ENCODE results near the gene GMDS. TPM values are rescaled to one million over a fixed set of nuclear protein-coding genes. Genes with fewer than 3 reads are reported as not detected.

GMDS gene
- total RNA-seq, 1 donor from 2014 or later = 31.4 TPM

- no peak for ATAC-seq
- DNase-seq (ENCODE audit: low spot score) = no peak
- intact Hi-C loops (cut with DNase I) = no loop called here
These were observed 95.9 kb downstream of the GMDS start for GRCh38 chr6:2149361-2150006.

GRCh38 chr6:2148748-2149147 lies 96.7 kb downstream of the GMDS start:
- intact Hi-C loops (cut with DNase I) = no loop called here
- no peak for ATAC-seq
- DNase-seq (ENCODE audit: low spot score) = no peak

GRCh38 chr6:2147766-2148448 lies 97.5 kb downstream of the GMDS start:
- intact Hi-C loops (cut with DNase I) = no loop called here
- ATAC-seq (no peak), DNase-seq (ENCODE audit: low spot score) (no peak)

GRCh38 chr6:2147261-2147660 lies 98.1 kb downstream of the GMDS start:
- no peak for DNase-seq (ENCODE audit: low spot score)
- ATAC-seq = no peak
- intact Hi-C loops (cut with DNase I) = no loop called here

GRCh38 chr6:2144210-2144609 lies 101.2 kb downstream of the GMDS start:
- intact Hi-C loops (cut with DNase I) = no loop called here
- no peak for DNase-seq (ENCODE audit: low spot score)
- ATAC-seq = no peak

- intact Hi-C loops (cut with DNase I) = no loop called here
- ATAC-seq = peak; percentile 20
These were observed 103.6 kb downstream of the GMDS start for GRCh38 chr6:2141644-2142290.

GRCh38 chr6:2140438-2141128 lies 104.8 kb downstream of the GMDS start:
- DNase-seq (ENCODE audit: low spot score) (no peak), ATAC-seq (no peak)
- intact Hi-C loops (cut with DNase I) = no loop called here

More at GRCh38 chr6:2141644-2142290, 103.6 kb downstream of the GMDS start:
- DNase-seq (ENCODE audit: low spot score) = no peak

GRCh38 chr6:2135401-2135800 lies 110.0 kb downstream of the GMDS start:
- intact Hi-C loops (cut with DNase I) = no loop called here
- DNase-seq (ENCODE audit: low spot score) (no peak), ATAC-seq (no peak)

GRCh38 chr6:2134554-2134953 lies 110.9 kb downstream of the GMDS start:
- intact Hi-C loops (cut with DNase I) = no loop called here
- DNase-seq (ENCODE audit: low spot score) (no peak), ATAC-seq (no peak)

GRCh38 chr6:2133716-2134310 lies 111.6 kb downstream of the GMDS start:
- ATAC-seq (no peak), DNase-seq (ENCODE audit: low spot score) (no peak)
- intact Hi-C loops (cut with DNase I) = no loop called here

GRCh38 chr6:2132916-2133315 lies 112.5 kb downstream of the GMDS start:
- no peak for ATAC-seq

GRCh38 chr6:2132416-2132815 lies 113.0 kb downstream of the GMDS start:
- no peak for ATAC-seq
- DNase-seq (ENCODE audit: low spot score) = no peak
- intact Hi-C loops (cut with DNase I) = no loop called here

More at GRCh38 chr6:2132916-2133315, 112.5 kb downstream of the GMDS start:
- no peak for DNase-seq (ENCODE audit: low spot score)
- intact Hi-C loops (cut with DNase I) = no loop called here

- intact Hi-C loops (cut with DNase I) = no loop called here
- ATAC-seq (no peak), DNase-seq (ENCODE audit: low spot score) (no peak)
These were observed 116.2 kb downstream of the GMDS start for GRCh38 chr6:2129182-2129621.

- no peak for DNase-seq (ENCODE audit: low spot score)
- intact Hi-C loops (cut with DNase I) = no loop called here
- ATAC-seq = peak; percentile 74
These were observed 117.9 kb downstream of the GMDS start for GRCh38 chr6:2127484-2127911.

GRCh38 chr6:2126351-2126750 lies 119.1 kb downstream of the GMDS start:
- ATAC-seq (no peak), DNase-seq (ENCODE audit: low spot score) (no peak)
- intact Hi-C loops (cut with DNase I) = no loop called here

- intact Hi-C loops (cut with DNase I) = no loop called here
These were observed 120.2 kb downstream of the GMDS start for GRCh38 chr6:2125158-2125557.

GRCh38 chr6:2124260-2124709 lies 121.1 kb downstream of the GMDS start:
- intact Hi-C loops (cut with DNase I) = no loop called here
- no peak for DNase-seq (ENCODE audit: low spot score)
- ATAC-seq = no peak

More at GRCh38 chr6:2125158-2125557, 120.2 kb downstream of the GMDS start:
- ATAC-seq (no peak), DNase-seq (ENCODE audit: low spot score) (no peak)

- DNase-seq (ENCODE audit: low spot score) (no peak), ATAC-seq (no peak)
- intact Hi-C loops (cut with DNase I) = no loop called here
These were observed 124.5 kb downstream of the GMDS start for GRCh38 chr6:2120912-2121311.

- ATAC-seq (no peak), DNase-seq (ENCODE audit: low spot score) (no peak)
- intact Hi-C loops (cut with DNase I) = no loop called here
These were observed 126.1 kb downstream of the GMDS start for GRCh38 chr6:2119275-2119674.
